Adrenal gland (tissue), 5 donors: ENCODE data around the gene WNT2B.

ENCODE experiments used
- CTCF ChIP-seq, 6 experiments: fragments of 450-650 bp in 4 of 6; fragments of 200-600 bp in 2 of 6; sonication (generic) in 1 of 6; IDR thresholded peaks; 1 replicate in 5 of 6; 2 replicates in 1 of 6; pipeline versions ENCODE4 v1.5.1 to v1.8.0; 2016 to 2021; ENCODE audit warnings: antibody characterized with exemption in 6 of 6, mild to moderate bottlenecking in 2 of 6, moderate library complexity in 1 of 6
- POLR2A ChIP-seq, 2 donors: fragments of 450-650 bp; IDR thresholded peaks; one replicate each; pipeline ENCODE4 v1.6.1; 2017; ENCODE audit warnings: antibody characterized with exemption in 2 of 2, mild to moderate bottlenecking in 2 of 2, moderate library complexity in 1 of 2
- donor health status: DM: no; HTN: no; CAD: no.

GRCh38 chr1:112575154-112575804, 66.5 kb downstream of the WNT2B start:
- TF ChIP-seq CTCF (IDR thresholded peaks at IDR 0.05) (no peak), POLR2A (IDR thresholded peaks at IDR 0.05) (no peak)
